ENCODE results near the gene OVCH1. TPM values are rescaled to one million over a fixed set of nuclear protein-coding genes. Genes with fewer than 3 reads are reported as not detected.
"Not testable (repeated sequence)": the region's sequence is repeated elsewhere in the genome, so short reads cannot be mapped to it uniquely, and the experiment has no call there.

The OVCH1 gene
- total and polyA plus RNA-seq, 2 experiments from 2014 or later, result 0.53 TPM; not detected in 1

- WGBS (ENCODE audit: low lambda C conversion rate, missing lambda C conversion rate), result 82% methylated on average over 1 of the region's 1 CpG
- Histone ChIP-seq H3K4me1 (ENCODE audit: insufficient read depth) (no peaks in the 10 kb centered on the region), H3K27me3 (no peaks in the 10 kb centered on the region), H4K20me1 (ENCODE audit: insufficient read depth, poor library complexity, severe bottlenecking) (no peaks in the 10 kb centered on the region), H2AFZ (no peak overlapping the region), H3K4me2 (no peak overlapping the region), H3K9me3 (ENCODE audit: low read depth) (no peaks in the 10 kb centered on the region), H3K27ac (no peak overlapping the region), H3K4me3 (no peak overlapping the region), H3K9me2 (replicated peaks; ENCODE audit: insufficient read depth) (no peaks in the 10 kb centered on the region), H3K79me2 (no peaks in the 10 kb centered on the region), H3K36me3 (replicated peaks; ENCODE audit: insufficient read depth, low read depth) (no peaks in the 10 kb centered on the region)
- TF ChIP-seq EZH2phosphoT487 (IDR thresholded peaks at IDR 0.05; ENCODE audit: low read depth, severe bottlenecking, unreplicated experiment), result no peak
- no peak for TF ChIP-seq CTCF (IDR thresholded peaks at IDR 0.05; ENCODE audit: poor library complexity)
- TF ChIP-seq EZH2 (IDR thresholded peaks at IDR 0.05; ENCODE audit: borderline replicate concordance), result no peak
- DNase-seq (ENCODE audit: low spot score), result no peak
Observed at GRCh38 chr12:29395356-29395755, 102.1 kb downstream of the OVCH1 start.

GRCh38 chr12:29390419-29390818, 107.1 kb downstream of the OVCH1 start:
- not testable (repeated sequence) for H2AFZ ChIP-seq; H4K20me1 ChIP-seq (ENCODE audit: insufficient read depth, poor library complexity, severe bottlenecking); H3K27ac ChIP-seq; H3K79me2 ChIP-seq; H3K27me3 ChIP-seq; H3K9me3 ChIP-seq (ENCODE audit: low read depth); H3K36me3 ChIP-seq (replicated peaks; ENCODE audit: insufficient read depth, low read depth); H3K4me3 ChIP-seq; H3K9me2 ChIP-seq (replicated peaks; ENCODE audit: insufficient read depth); DNase-seq (ENCODE audit: low spot score); H3K4me1 ChIP-seq (ENCODE audit: insufficient read depth); H3K4me2 ChIP-seq
- WGBS (ENCODE audit: low lambda C conversion rate, missing lambda C conversion rate), result 24% methylated on average over 3 of the region's 3 CpGs

GRCh38 chr12:29389295-29389919, 108.1 kb downstream of the OVCH1 start:
- no peaks in the 10 kb centered on the region for H3K79me2 ChIP-seq
- H2AFZ ChIP-seq, result no peak overlapping the region
- WGBS (ENCODE audit: low lambda C conversion rate, missing lambda C conversion rate), result 97% methylated on average over 65 of the region's 65 CpGs
- no peaks in the 10 kb centered on the region for H3K4me1 ChIP-seq (ENCODE audit: insufficient read depth)
- H3K9me2 ChIP-seq (replicated peaks; ENCODE audit: insufficient read depth), result no peaks in the 10 kb centered on the region
- H4K20me1 ChIP-seq (ENCODE audit: insufficient read depth, poor library complexity, severe bottlenecking), result no peaks in the 10 kb centered on the region
- no peak overlapping the region for H3K4me3 ChIP-seq
- no peaks in the 10 kb centered on the region for H3K36me3 ChIP-seq (replicated peaks; ENCODE audit: insufficient read depth, low read depth)
- TF ChIP-seq EZH2phosphoT487 (IDR thresholded peaks at IDR 0.05; ENCODE audit: low read depth, severe bottlenecking, unreplicated experiment) (no peak), EZH2 (IDR thresholded peaks at IDR 0.05; ENCODE audit: borderline replicate concordance) (no peak), CTCF (IDR thresholded peaks at IDR 0.05; ENCODE audit: poor library complexity) (no peak)
- H3K9me3 ChIP-seq (ENCODE audit: low read depth), result no peaks in the 10 kb centered on the region
- H3K27me3 ChIP-seq, result no peaks in the 10 kb centered on the region
- no peak for DNase-seq (ENCODE audit: low spot score)
- H3K4me2 ChIP-seq, result no peak overlapping the region
- H3K27ac ChIP-seq, result no peak overlapping the region

- H2AFZ ChIP-seq; H4K20me1 ChIP-seq (ENCODE audit: insufficient read depth, poor library complexity, severe bottlenecking); H3K4me1 ChIP-seq (ENCODE audit: insufficient read depth); H3K27ac ChIP-seq; H3K4me3 ChIP-seq; H3K36me3 ChIP-seq (replicated peaks; ENCODE audit: insufficient read depth, low read depth); H3K79me2 ChIP-seq; DNase-seq (ENCODE audit: low spot score); H3K9me2 ChIP-seq (replicated peaks; ENCODE audit: insufficient read depth); H3K4me2 ChIP-seq; H3K27me3 ChIP-seq; H3K9me3 ChIP-seq (ENCODE audit: low read depth): not testable (repeated sequence)
- 95% methylated on average over 20 of the region's 36 CpGs for WGBS (ENCODE audit: low lambda C conversion rate, missing lambda C conversion rate)
Observed at GRCh38 chr12:29386084-29386680, 111.3 kb downstream of the OVCH1 start.

GRCh38 chr12:29385194-29385593, 112.3 kb downstream of the OVCH1 start:
- H3K27me3 ChIP-seq; H3K4me2 ChIP-seq; H3K9me3 ChIP-seq (ENCODE audit: low read depth); H3K27ac ChIP-seq; H3K79me2 ChIP-seq; H3K36me3 ChIP-seq (replicated peaks; ENCODE audit: insufficient read depth, low read depth); H3K4me3 ChIP-seq; DNase-seq (ENCODE audit: low spot score); H3K9me2 ChIP-seq (replicated peaks; ENCODE audit: insufficient read depth); H4K20me1 ChIP-seq (ENCODE audit: insufficient read depth, poor library complexity, severe bottlenecking); H2AFZ ChIP-seq; H3K4me1 ChIP-seq (ENCODE audit: insufficient read depth): not testable (repeated sequence)
- WGBS (ENCODE audit: low lambda C conversion rate, missing lambda C conversion rate), result 93% methylated on average over 17 of the region's 17 CpGs

All from hepatocyte (in vitro differentiated cells).